ENCODE measurements around the gene TDRD10.

DNA sequence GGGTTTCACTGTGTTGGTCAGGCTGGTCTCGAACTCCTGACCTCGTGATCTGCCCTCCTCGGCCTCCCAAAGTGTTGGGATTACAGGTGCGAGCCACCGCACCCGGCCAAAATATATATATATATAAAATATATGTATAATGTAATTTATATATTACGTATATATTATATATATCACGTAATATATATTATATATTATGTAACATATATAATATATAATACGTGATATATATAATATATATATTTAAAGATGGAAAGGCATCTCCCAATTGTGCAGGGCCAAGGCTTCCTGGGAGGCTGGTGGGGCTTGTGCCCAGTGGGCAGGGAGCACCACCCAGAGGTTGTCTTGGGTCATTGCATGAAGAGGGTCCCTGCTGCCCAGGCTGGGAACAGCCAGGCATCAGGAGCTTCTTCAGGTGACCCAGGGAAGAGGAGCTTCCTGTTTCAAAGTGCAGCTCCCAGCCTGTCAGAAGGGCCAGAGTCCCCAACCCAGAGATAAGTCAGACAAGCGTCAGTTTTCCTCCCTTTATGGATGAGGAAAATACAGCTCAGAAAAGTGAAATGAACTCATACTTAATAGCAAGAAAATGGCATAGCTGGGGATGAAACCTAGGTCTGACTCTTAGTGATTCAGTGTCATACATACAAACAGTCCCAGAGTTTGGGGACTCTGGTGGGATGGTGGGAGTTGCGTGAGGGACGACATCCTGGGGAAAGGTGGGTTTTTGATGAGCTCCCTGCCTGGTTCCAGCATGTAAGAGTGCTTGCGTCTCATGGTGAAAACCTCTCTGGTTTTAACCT is 44.4 kb downstream of the TDRD10 start:
- peak; percentile 68 to 82 for TF ChIP-seq CTCF (conservative IDR thresholded peaks at IDR 0.05 in 1 of 2, IDR thresholded peaks at IDR 0.05 in 1 of 2; ENCODE audit: low read depth in 1 of 2, low read length in 2 of 2)
- TF ChIP-seq EZH2 (IDR thresholded peaks at IDR 0.05; ENCODE audit: low read length, missing control alignments): no peak

Data from fibroblast of lung (primary cell).